Stomach (tissue), 9 donors: ENCODE results near the gene ADAM12. TPM values are rescaled to one million over a fixed set of nuclear protein-coding genes. Genes with fewer than 3 reads are reported as not detected.

Experiments used
- DNase-seq, 2 donors: peaks; one replicate each; pipeline versions ENCODE4 v3.0.0 to v3.0.0-alpha.2; 2013 to 2019
- H3K27ac ChIP-seq, 5 donors: fragments of 200-600 bp in 4 of 5; sonication (generic) in 4 of 5; one replicate each; pipeline ENCODE4 v1.5.1; 2013 to 2019; ENCODE audit warnings: mild to moderate bottlenecking in 1 of 5, moderate library complexity in 1 of 5
- H3K27me3 ChIP-seq, 3 donors: fragments of 200-600 bp; sonication (generic); one replicate each; pipeline ENCODE4 v1.5.1; 2017 to 2019; ENCODE audit warnings: mixed run types in 1 of 3
- H3K36me3 ChIP-seq, 4 donors: fragments of 200-600 bp; sonication (generic); 1 replicate in 3 of 4; 2 replicates in 1 of 4; pipeline ENCODE4 v1.5.1; 2016 to 2019
- H3K4me1 ChIP-seq, 4 donors: fragments of 200-600 bp; sonication (generic); one replicate each; pipeline ENCODE4 v1.5.1; 2016 to 2019
- H3K4me3 ChIP-seq, 4 donors: fragments of 200-600 bp; sonication (generic) in 3 of 4; one replicate each; pipeline ENCODE4 v1.5.1; 2016 to 2019; ENCODE audit warnings: mild to moderate bottlenecking in 1 of 4
- H3K9me3 ChIP-seq, 4 donors: fragments of 200-600 bp; sonication (generic); one replicate each; pipeline ENCODE4 v1.5.1; 2016 to 2019
- CTCF ChIP-seq, 7 experiments: fragments of 450-650 bp in 4 of 7; fragments of 200-600 bp in 3 of 7; sonication (generic) in 3 of 7; IDR thresholded peaks; one replicate each; pipeline ENCODE4 v1.5.1; 2016 to 2019; ENCODE audit warnings: antibody characterized with exemption in 7 of 7, control low read depth in 2 of 7, mild to moderate bottlenecking in 1 of 7
- EP300 ChIP-seq: sonication (generic); formaldehyde crosslinking; IDR thresholded peaks from one replicate; pipeline ENCODE4 v1.6.1; 2017; ENCODE audit warnings: antibody characterized with exemption
- POLR2A ChIP-seq, 4 donors: fragments of 450-650 bp; IDR thresholded peaks; one replicate each; pipeline ENCODE4 v1.6.1; 2016; ENCODE audit warnings: antibody characterized with exemption in 4 of 4, control low read depth in 2 of 4, mild to moderate bottlenecking in 1 of 4, moderate library complexity in 1 of 4
- POLR2AphosphoS5 ChIP-seq, 3 donors: sonication (generic); formaldehyde crosslinking; IDR thresholded peaks; one replicate each; pipeline ENCODE4 v1.6.1; 2016; ENCODE audit warnings: antibody characterized with exemption in 3 of 3
- WGBS, 5 donors: extraction: QIAGEN DNeasy Blood & Tissue Kit in 3 of 5; methylation state at CpG; one replicate each; pipeline versions ENCODE4 v1.1.5 to v1.1.7; 2013 to 2018; 5-methylcytosine and 5-hydroxymethylcytosine counted together
- intact Hi-C: fragments of 100-400 bp; cut with DNase I; formaldehyde crosslinking; loops from one replicate; pipeline ENCODE4 v1.15.1; 2023; ENCODE audit warnings: low total_unique reads
- polyA plus RNA-seq, 3 donors: library from polyadenylated mRNA; stranded (reverse); fragments of 200-250 nt; gene quantifications; one replicate each; pipeline ENCODE4 v1.2.3, GENCODE V29; 2013
- total RNA-seq, 5 donors: library from RNA; depleted of rRNA; stranded (reverse); fragments of >200 nt; gene quantifications; one replicate each; pipeline versions ENCODE4 v1.1.0 to v1.2.3, GENCODE V29; 2014 to 2016
- donor health status: healthy with polysubstance abuse.
- donor health status: Bipolar disorder and iron deficiency.
- donor health status: healthy.

Gene ADAM12
- total and polyA plus RNA-seq, 8 donors, result 0.03 to 6.4 (median 0.50) TPM; not detected in 3

GRCh38 chr10:126397156-126397555, 8.9 kb upstream of the ADAM12 start:
- Histone ChIP-seq H3K4me3 (no peak overlapping the region), H3K9me3 (no peaks in the 10 kb centered on the region), H3K27ac (no peak overlapping the region), H3K27me3 (peaks cover 0 to 11% (median 0%) of the 10 kb centered on the region in 3 donors), H3K36me3 (no peaks in the 10 kb centered on the region), H3K4me1 (no peaks in the 10 kb centered on the region)
- intact Hi-C loops, result no loop called here
- WGBS, 5 donors, result 78 to 86% (median 81%) methylated on average over 3 of the region's 3 CpGs
- no peak for TF ChIP-seq POLR2AphosphoS5 (IDR thresholded peaks at IDR 0.05)
- TF ChIP-seq CTCF (IDR thresholded peaks at IDR 0.05), result no peak
- TF ChIP-seq EP300, result no peak
- no peak for TF ChIP-seq POLR2A (IDR thresholded peaks at IDR 0.05)
- no peak for DNase-seq

GRCh38 chr10:126394948-126395347, 6.7 kb upstream of the ADAM12 start:
- Histone ChIP-seq H3K36me3 (no peaks in the 10 kb centered on the region), H3K4me1 (no peaks in the 10 kb centered on the region), H3K4me3 (no peak overlapping the region), H3K9me3 (no peaks in the 10 kb centered on the region), H3K27ac (no peak overlapping the region), H3K27me3 (peaks cover 0 to 8% (median 0%) of the 10 kb centered on the region in 3 donors)
- TF ChIP-seq EP300 (no peak), CTCF (IDR thresholded peaks at IDR 0.05) (no peak), POLR2AphosphoS5 (IDR thresholded peaks at IDR 0.05) (no peak), POLR2A (IDR thresholded peaks at IDR 0.05) (no peak)
- 71 to 86% (median 82%) methylated on average over 2 of the region's 2 CpGs for WGBS, 5 donors
- peak in 1 of 2 donors; percentile 20 for DNase-seq
- intact Hi-C loops, result no loop called here

DNA sequence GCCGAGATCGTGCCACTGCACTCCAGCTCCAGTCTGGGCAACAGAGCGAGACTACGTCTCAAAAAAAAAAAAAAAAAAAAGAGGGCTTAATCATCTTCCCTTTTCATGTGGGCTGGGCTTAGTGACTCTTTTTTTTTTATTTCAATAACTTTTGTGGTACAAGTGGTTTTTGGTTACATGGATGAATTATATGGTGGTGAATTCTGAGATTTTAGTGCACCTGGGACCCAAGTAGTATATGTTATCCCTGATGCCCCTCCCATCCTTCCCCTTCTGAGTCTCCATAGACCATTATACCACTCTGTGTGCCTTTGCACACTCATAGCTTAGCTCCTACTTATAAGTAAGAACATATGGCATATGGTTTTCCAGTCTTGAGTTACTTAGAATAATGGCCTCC, 4.8 kb upstream of the ADAM12 start:
- Histone ChIP-seq H3K36me3 (no peaks in the 10 kb centered on the region), H3K9me3 (no peaks in the 10 kb centered on the region), H3K27ac (no peak overlapping the region), H3K27me3 (peaks cover 0 to 23% (median 10%) of the 10 kb centered on the region in 3 donors), H3K4me3 (no peak overlapping the region), H3K4me1 (peaks cover 0 to 9% (median 7%) of the 10 kb centered on the region in 4 donors)
- TF ChIP-seq POLR2AphosphoS5 (IDR thresholded peaks at IDR 0.05), result no peak
- no peak for TF ChIP-seq POLR2A (IDR thresholded peaks at IDR 0.05)
- no peak for TF ChIP-seq EP300
- no peak for TF ChIP-seq CTCF (IDR thresholded peaks at IDR 0.05)
- DNase-seq, result no peak
- intact Hi-C loops, result no loop called here
- WGBS, 5 donors, result 79 to 95% (median 86%) methylated on average over 4 of the region's 4 CpGs

- no peaks in the 10 kb centered on the region for H3K36me3 ChIP-seq
- H3K4me1 ChIP-seq, result peaks cover 3 to 15% (median 13%) of the 10 kb centered on the region in 4 donors
- no peak overlapping the region for H3K27ac ChIP-seq
- no peak for DNase-seq
- 59 to 79% (median 71%) methylated on average over 8 of the region's 8 CpGs for WGBS, 5 donors
- H3K4me3 ChIP-seq, result no peak overlapping the region
- H3K9me3 ChIP-seq, result no peaks in the 10 kb centered on the region
- peaks cover 0 to 27% (median 16%) of the 10 kb centered on the region in 3 donors for H3K27me3 ChIP-seq
- TF ChIP-seq EP300, result no peak
- intact Hi-C loops, result no loop called here
These were observed 4.2 kb upstream of the ADAM12 start for GRCh38 chr10:126392469-126392868.

GRCh38 chr10:126392068-126392467, 3.8 kb upstream of the ADAM12 start:
- WGBS, 5 donors, result 83 to 90% (median 86%) methylated on average over 6 of the region's 6 CpGs
- peaks cover 0 to 31% (median 20%) of the 10 kb centered on the region in 3 donors for H3K27me3 ChIP-seq
- intact Hi-C loops, result no loop called here
- no peak overlapping the region for H3K27ac ChIP-seq
- H3K4me1 ChIP-seq, result peaks cover 6 to 19% (median 17%) of the 10 kb centered on the region in 4 donors
- H3K9me3 ChIP-seq, result no peaks in the 10 kb centered on the region
- no peak for DNase-seq
- H3K4me3 ChIP-seq, result no peak overlapping the region
- no peaks in the 10 kb centered on the region for H3K36me3 ChIP-seq
- TF ChIP-seq POLR2AphosphoS5 (IDR thresholded peaks at IDR 0.05), result no peak
- no peak for TF ChIP-seq POLR2A (IDR thresholded peaks at IDR 0.05)
- TF ChIP-seq CTCF (IDR thresholded peaks at IDR 0.05), result no peak
- TF ChIP-seq EP300, result no peak
